ENCODE data around the gene SNX24.
"Not testable (repeated sequence)": the region's sequence is repeated elsewhere in the genome, so short reads cannot be mapped to it uniquely, and the experiment has no call there.

Gene SNX24

GRCh38 chr5:122871661-122872060 lies 26.2 kb downstream of the SNX24 start:
- DNase-seq, result peak; percentile 31

- no peak for DNase-seq
Observed at GRCh38 chr5:122874179-122874875, 28.9 kb downstream of the SNX24 start.

- no peak for DNase-seq
Observed at GRCh38 chr5:122877518-122877917, 32.1 kb downstream of the SNX24 start.

GRCh38 chr5:122879076-122879475 lies 33.7 kb downstream of the SNX24 start:
- no peak for DNase-seq

GRCh38 chr5:122880170-122880689 lies 34.8 kb downstream of the SNX24 start:
- no peak for DNase-seq

- no peak for DNase-seq
Observed at GRCh38 chr5:122880749-122881148, 35.3 kb downstream of the SNX24 start.

- DNase-seq, result peak; percentile 18
Observed at GRCh38 chr5:122882831-122883230, 37.4 kb downstream of the SNX24 start.

GRCh38 chr5:122885045-122885517 lies 39.7 kb downstream of the SNX24 start:
- DNase-seq, result no peak

GRCh38 chr5:122885891-122886290 lies 40.5 kb downstream of the SNX24 start:
- DNase-seq, result no peak

GRCh38 chr5:122895141-122895540 lies 49.7 kb downstream of the SNX24 start:
- DNase-seq, result no peak

GRCh38 chr5:122896598-122897282 lies 51.3 kb downstream of the SNX24 start:
- peak; percentile 27 for DNase-seq

GRCh38 chr5:122897283-122897602 lies 51.8 kb downstream of the SNX24 start:
- DNase-seq, result no peak

- no peak for DNase-seq
Observed at GRCh38 chr5:122901346-122901745, 55.9 kb downstream of the SNX24 start.

- DNase-seq, result no peak
Observed at GRCh38 chr5:122902263-122902662, 56.9 kb downstream of the SNX24 start.

GRCh38 chr5:122906768-122907167 lies 61.4 kb downstream of the SNX24 start:
- peak; percentile 65 for DNase-seq

- DNase-seq, result peak; percentile 65
Observed at GRCh38 chr5:122907276-122907675, 61.9 kb downstream of the SNX24 start.

- no peak for DNase-seq
Observed at GRCh38 chr5:122908108-122908507, 62.7 kb downstream of the SNX24 start.

- no peak for DNase-seq
Observed at GRCh38 chr5:122908662-122909061, 63.2 kb downstream of the SNX24 start.

GRCh38 chr5:122909470-122910100 lies 64.2 kb downstream of the SNX24 start:
- DNase-seq, result no peak

- DNase-seq, result not testable (repeated sequence)
Observed at GRCh38 chr5:122913436-122913835, 68.0 kb downstream of the SNX24 start.

- no peak for DNase-seq
Observed at GRCh38 chr5:122915717-122916461, 70.5 kb downstream of the SNX24 start.

GRCh38 chr5:122916490-122916889 lies 71.1 kb downstream of the SNX24 start:
- no peak for DNase-seq

- no peak for DNase-seq
Observed at GRCh38 chr5:122919969-122920368, 74.6 kb downstream of the SNX24 start.

Measured in fibroblast of skin of back (primary cell).